ENCODE data around the gene TNF. TPM values are rescaled to one million over a fixed set of nuclear protein-coding genes. Genes with fewer than 3 reads are reported as not detected.
A peak's percentile ranks its signal among the peaks of the same experiment; 100 is the strongest.

The TNF gene
- total RNA-seq, 1 donor from 2014 or later = 0.68 TPM

- no peak for DNase-seq (ENCODE audit: low spot score)
- no peak for ATAC-seq
Observed at GRCh38 chr6:31572041-31572911, 3.1 kb upstream of the TNF start, which contains the start of gene LTA. Gene LTA (plus strand): TSS chr6:31572289. CDS start chr6:31572743, 454 bp downstream.

GRCh38 chr6:31573239-31574105 lies 1.9 kb upstream of the TNF start:
- no peak for DNase-seq (ENCODE audit: low spot score)
- no peak for ATAC-seq

GRCh38 chr6:31574106-31575061 lies 981 bp upstream of the TNF start:
- DNase-seq (ENCODE audit: low spot score) (no peak), ATAC-seq (no peak)

GRCh38 chr6:31575952-31576685 lies 754 bp downstream of the TNF start:
- DNase-seq (ENCODE audit: low spot score) = no peak

GRCh38 chr6:31576897-31577578 lies 1.7 kb downstream of the TNF start:
- DNase-seq (ENCODE audit: low spot score) (no peak), ATAC-seq (no peak)

More at GRCh38 chr6:31575952-31576685, 754 bp downstream of the TNF start:
- ATAC-seq = no peak

GRCh38 chr6:31577579-31577966 lies 2.2 kb downstream of the TNF start:
- no peak for ATAC-seq
- no peak for DNase-seq (ENCODE audit: low spot score)

- DNase-seq (ENCODE audit: low spot score) = no peak
- no peak for ATAC-seq
Observed at GRCh38 chr6:31578184-31579118, 3.1 kb downstream of the TNF start.

- no peak for DNase-seq (ENCODE audit: low spot score)
Observed at GRCh38 chr6:31579119-31579505, 3.7 kb downstream of the TNF start.

GRCh38 chr6:31579546-31580437 lies 4.4 kb downstream of the TNF start:
- no peak for DNase-seq (ENCODE audit: low spot score)
- ATAC-seq = no peak

More at GRCh38 chr6:31579119-31579505, 3.7 kb downstream of the TNF start:
- ATAC-seq = no peak

- ATAC-seq = no peak
- no peak for DNase-seq (ENCODE audit: low spot score)
Observed at GRCh38 chr6:31580438-31580740, 5.0 kb downstream of the TNF start.

- ATAC-seq = peak; percentile 98
- DNase-seq (ENCODE audit: low spot score) = peak; percentile 87
Observed at GRCh38 chr6:31580807-31581433, 5.6 kb downstream of the TNF start.

GRCh38 chr6:31581434-31582229 lies 6.3 kb downstream of the TNF start:
- DNase-seq (ENCODE audit: low spot score) (no peak), ATAC-seq (peak; percentile 65)

GRCh38 chr6:31582230-31582643 lies 6.9 kb downstream of the TNF start, which contains the start of gene LTB:
Gene LTB (minus strand): TSS chr6:31582424. CDS start chr6:31582417, 7 bp downstream.
- no peak for ATAC-seq
- no peak for DNase-seq (ENCODE audit: low spot score)

GRCh38 chr6:31585491-31585890 lies 10.1 kb downstream of the TNF start:
- ATAC-seq (no peak), DNase-seq (ENCODE audit: low spot score) (no peak)

GRCh38 chr6:31586008-31586407 lies 10.6 kb downstream of the TNF start, which contains the start of gene LST1:
Gene LST1 (plus strand): TSS chr6:31586277. CDS start chr6:31587300, 1,023 bp downstream.
- ATAC-seq = peak; percentile 8

More at GRCh38 chr6:31586008-31586407, 10.6 kb downstream of the TNF start, which contains the start of gene LST1:
- no peak for DNase-seq (ENCODE audit: low spot score)

Measured in left lobe of liver (tissue), 2 donors.